GM23338 (cell line): Measurements from ENCODE around the gene TMEM59L. TPM values are rescaled to one million over a fixed set of nuclear protein-coding genes. Genes with fewer than 3 reads are reported as not detected.

Experiments used
- ATAC-seq: fragments of 200-7000 bp; cut with Tn5 transposase; 3 replicates; pipeline ENCODE4 v1.9.1; 2020
- DNase-seq: peaks from one replicate; pipeline ENCODE4 v3.0.0-alpha.2; 2015; ENCODE audit warnings: low spot score
- H2AFZ ChIP-seq: fragments of 200-600 bp; sonication (generic); 2 replicates; pipeline ENCODE4 v1.8.0; 2016; ENCODE audit warnings: antibody characterized with exemption, mild to moderate bottlenecking, moderate library complexity
- H3F3A ChIP-seq: fragments of 200-600 bp; sonication (generic); replicated peaks from 2 replicates; pipeline ENCODE4 v1.8.0; 2017; ENCODE audit warnings: antibody characterized with exemption, mixed run types, low read depth
- H3K27ac ChIP-seq: fragments of 200-600 bp; sonication (generic); 2 replicates; pipeline ENCODE4 v1.6.1; 2016; ENCODE audit warnings: low read depth
- H3K27me3 ChIP-seq: fragments of 200-600 bp; sonication (generic); 2 replicates; pipeline ENCODE4 v1.8.0; 2016; ENCODE audit warnings: mild to moderate bottlenecking, mixed run types, moderate library complexity; ENCODE audit not compliant: insufficient read depth
- H3K36me3 ChIP-seq: fragments of 200-600 bp; sonication (generic); 2 replicates; pipeline ENCODE4 v1.8.0; 2016; ENCODE audit warnings: mild to moderate bottlenecking; ENCODE audit not compliant: insufficient read depth
- H3K4me1 ChIP-seq: fragments of 200-600 bp; sonication (generic); 2 replicates; pipeline ENCODE4 v1.8.0; 2016; ENCODE audit warnings: mild to moderate bottlenecking, moderate library complexity; ENCODE audit not compliant: insufficient read depth
- H3K4me2 ChIP-seq: fragments of 200-600 bp; sonication (generic); 2 replicates; pipeline ENCODE4 v1.7.1; 2017; ENCODE audit warnings: mixed run types
- H3K4me3 ChIP-seq: fragments of 200-600 bp; sonication (generic); 2 replicates; pipeline ENCODE4 v1.6.1; 2016; ENCODE audit warnings: mixed run types
- H3K79me2 ChIP-seq: fragments of 200-600 bp; sonication (generic); replicated peaks from 2 replicates; pipeline ENCODE4 v1.8.0; 2017; ENCODE audit warnings: mild to moderate bottlenecking; ENCODE audit not compliant: insufficient read depth
- H3K9me2 ChIP-seq: fragments of 200-600 bp; sonication (generic); 2 replicates; pipeline ENCODE4 v1.8.0; 2017; ENCODE audit not compliant: insufficient read depth
- H4K20me1 ChIP-seq: fragments of 200-600 bp; sonication (generic); replicated peaks from 2 replicates; pipeline ENCODE4 v1.8.0; 2017; ENCODE audit warnings: mild to moderate bottlenecking; ENCODE audit not compliant: insufficient read depth
- H3K27ac Mint-ChIP-seq: 2 replicates; pipeline ENCODE4 v1.8.0; 2020; ENCODE audit warnings: inconsistent platforms, mild to moderate bottlenecking, moderate library complexity, mixed read lengths
- H3K27me3 Mint-ChIP-seq: 3 replicates; pipeline ENCODE4 v1.8.0; 2022; ENCODE audit warnings: low read depth, mild to moderate bottlenecking, moderate library complexity, mixed read lengths, inconsistent platforms; ENCODE audit not compliant: insufficient read depth, poor library complexity
- H3K36me3 Mint-ChIP-seq: 3 replicates; pipeline ENCODE4 v1.8.0; 2021; ENCODE audit warnings: low read depth, mild to moderate bottlenecking, inconsistent platforms, moderate library complexity, mixed read lengths
- H3K4me1 Mint-ChIP-seq: 3 replicates; pipeline ENCODE4 v1.8.0; 2020; ENCODE audit warnings: mild to moderate bottlenecking, inconsistent platforms, mixed read lengths
- H3K4me3 Mint-ChIP-seq: 3 replicates; pipeline ENCODE4 v1.8.0; 2021; ENCODE audit warnings: moderate library complexity, mild to moderate bottlenecking, inconsistent platforms, mixed read lengths
- H3K9me3 Mint-ChIP-seq: 3 replicates; pipeline ENCODE4 v1.8.0; 2020; ENCODE audit warnings: moderate library complexity, mild to moderate bottlenecking, inconsistent platforms, mixed read lengths
- CREB1 ChIP-seq: fragments of 250-450 bp; sonication (Bioruptor Pico); IDR thresholded peaks from 2 replicates; pipeline ENCODE4 v1.5.0; 2020; ENCODE audit warnings: low read depth, mild to moderate bottlenecking, moderate library complexity
- CTCF ChIP-seq, 2 experiments: fragments of 200-600 bp in 1 of 2; sonication (generic) in 1 of 2; conservative IDR thresholded peaks; 2 replicates each; pipeline versions ENCODE4 v1.5.1 to v1.6.1; 2016 to 2017; ENCODE audit warnings: antibody characterized with exemption in 2 of 2, low read depth in 2 of 2, mild to moderate bottlenecking in 2 of 2, moderate library complexity in 1 of 2
- ETS1 ChIP-seq: IDR thresholded peaks from 2 replicates; pipeline ENCODE4 v1.6.1; 2016; ENCODE audit warnings: antibody characterized with exemption
- EZH2 ChIP-seq: fragments of 200-600 bp; sonication (generic); IDR thresholded peaks from one replicate; pipeline ENCODE4 v1.8.0; 2017; ENCODE audit warnings: antibody characterized with exemption, mild to moderate bottlenecking, low read depth; ENCODE audit not compliant: unreplicated experiment
- EZH2phosphoT487 ChIP-seq: fragments of 200-600 bp; sonication (generic); IDR thresholded peaks from one replicate; pipeline ENCODE4 v1.8.1; 2018; ENCODE audit warnings: antibody characterized with exemption; ENCODE audit not compliant: unreplicated experiment
- JUNB ChIP-seq: IDR thresholded peaks from one replicate; pipeline ENCODE4 v1.6.1; 2016; ENCODE audit warnings: antibody characterized with exemption; ENCODE audit not compliant: unreplicated experiment
- NANOG ChIP-seq: IDR thresholded peaks from 2 replicates; pipeline ENCODE4 v1.6.1; 2016; ENCODE audit warnings: antibody characterized with exemption, borderline replicate concordance
- POLR2AphosphoS5 ChIP-seq: IDR thresholded peaks from 2 replicates; pipeline ENCODE4 v1.6.1; 2016; ENCODE audit warnings: antibody characterized with exemption, low read depth
- REST ChIP-seq: IDR thresholded peaks from one replicate; pipeline ENCODE4 v1.6.1; 2018; ENCODE audit warnings: antibody characterized with exemption; ENCODE audit not compliant: unreplicated experiment
- STAT1 ChIP-seq: IDR thresholded peaks from one replicate; pipeline ENCODE4 v1.6.1; 2016; ENCODE audit warnings: antibody characterized with exemption; ENCODE audit not compliant: unreplicated experiment
- ZNF114 ChIP-seq: fragments of 250-450 bp; sonication (Bioruptor Pico); IDR thresholded peaks from 2 replicates; pipeline ENCODE4 v1.5.0; 2020; ENCODE audit warnings: mild to moderate bottlenecking, moderate library complexity
- ZNF331 ChIP-seq: fragments of 250-450 bp; sonication (Bioruptor Pico); IDR thresholded peaks from 2 replicates; pipeline ENCODE4 v1.5.0; 2020; ENCODE audit warnings: low read depth, mild to moderate bottlenecking, moderate library complexity
- ZNF462 ChIP-seq: fragments of 250-450 bp; sonication (Bioruptor Pico); IDR thresholded peaks from 2 replicates; pipeline ENCODE4 v1.5.0; 2020; ENCODE audit warnings: mild to moderate bottlenecking, moderate library complexity
- polyA plus RNA-seq: library from polyadenylated mRNA; unstranded; fragments of >200 nt; fragmentation: Nextera tagmentation; extraction: Ambion mirVana; gene quantifications from 2 replicates; pipeline ENCODE4 v1.2.1, GENCODE V29; 2016
- total RNA-seq: library from RNA; depleted of rRNA; stranded (reverse); fragments of >200 nt; shearing (Covaris generic); gene quantifications from 2 replicates; pipeline ENCODE4 v1.2.3, GENCODE V29; 2014

TMEM59L gene
- total and polyA plus RNA-seq, 2 experiments from 2014 or later = 9.8 to 15.7 TPM

GRCh38 chr19:18650021-18650390, 37.3 kb downstream of the TMEM59L start:
- Histone ChIP-seq H3K27me3 (no peaks in the 10 kb centered on the region), H3K36me3 (no peaks in the 10 kb centered on the region), H3K27ac (0 out of 2 replicates have a peak overlapping the region, but pooled peaks have one; percentile 55), H2AFZ (no peak overlapping the region), H3K4me2 (no peak overlapping the region), H3K79me2 (peaks cover 4% of the 10 kb centered on the region; the same call in 1 of the 2 replicates), H4K20me1 (no peaks in the 10 kb centered on the region; the same call in 1 of the 2 replicates), H3K4me1 (peaks cover 12% of the 10 kb centered on the region; the same call in 1 of the 2 replicates), H3K4me3 (no peak overlapping the region), H3K9me2 (0 out of 2 replicates have a peak, but pooled peaks cover 6% of the 10 kb centered on the region), H3F3A (peaks cover 3% of the 10 kb centered on the region; the same call in 1 of the 2 replicates)
- no peaks in the 10 kb centered on the region; the same call in 1 of the 3 replicates for H3K9me3 Mint-ChIP-seq
- H3K4me1 Mint-ChIP-seq = peaks cover 40% of the 10 kb centered on the region
- H3K27ac Mint-ChIP-seq = no peak overlapping the region; the same call in 1 of the 2 replicates
- no peak for DNase-seq
- no peak overlapping the region for H3K4me3 Mint-ChIP-seq
- TF ChIP-seq CREB1 (CRISPR knock-in tag) (no peak), ETS1 (no peak), STAT1 (no peak), JUNB (no peak), POLR2AphosphoS5 (no peak), NANOG (no peak), CTCF (conservative IDR thresholded peaks at IDR 0.05; ENCODE audit: low read depth in 2 of 2) (no peak), ZNF331 (no peak), REST (no peak), ZNF114 (CRISPR knock-in tag) (no peak), EZH2phosphoT487 (no peak), EZH2 (no peak), ZNF462 (CRISPR knock-in tag) (no peak)
- ATAC-seq = peak; percentile 6; the same call in 1 of the 3 replicates
- H3K27me3 Mint-ChIP-seq = peaks cover 17% of the 10 kb centered on the region
- H3K36me3 Mint-ChIP-seq = no peaks in the 10 kb centered on the region; the same call in 2 of the 3 replicates
